ENCODE data around the gene ZNF536. TPM values are rescaled to one million over a fixed set of nuclear protein-coding genes. Genes with fewer than 3 reads are reported as not detected.

The ZNF536 gene
- total RNA-seq, 1 donor from 2014 or later: 0.43 TPM

DNA sequence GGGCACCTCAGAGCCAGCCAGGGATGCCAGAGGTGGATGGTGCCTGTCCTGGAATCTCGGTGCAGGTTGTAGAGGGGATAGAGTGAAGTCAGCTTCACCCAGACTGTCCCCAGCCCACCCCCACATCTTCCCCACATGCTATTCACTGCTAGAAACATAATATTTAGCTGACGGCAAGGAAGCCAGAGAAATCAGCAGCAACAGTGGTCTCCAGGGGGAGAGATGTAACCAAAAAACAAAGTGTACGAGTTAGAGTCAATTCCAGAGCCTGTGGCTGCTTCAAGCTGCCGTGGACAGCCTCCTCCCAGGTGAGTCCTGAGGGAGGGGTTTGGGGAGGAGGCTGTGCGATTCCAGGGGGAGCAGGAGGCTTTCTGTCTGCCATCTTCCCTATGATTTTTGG lies 97.6 kb downstream of the ZNF536 start:
- Histone ChIP-seq H3K79me2 (ENCODE audit: insufficient read depth, low read length) (no peaks in the 10 kb centered on the region), H3K4me1 (ENCODE audit: insufficient read depth, low read length) (no peaks in the 10 kb centered on the region), H3K4me2 (ENCODE audit: low read length) (no peak overlapping the region), H3K27ac (ENCODE audit: low read depth, low read length) (no peak overlapping the region), H3K4me3 (ENCODE audit: insufficient read depth, low read depth, low read length) (no peak overlapping the region), H3K27me3 (ENCODE audit: insufficient read depth, low read length) (no peaks in the 10 kb centered on the region), H2AFZ (ENCODE audit: low read depth, low read length) (no peak overlapping the region), H4K20me1 (ENCODE audit: insufficient read depth, low read length) (no peaks in the 10 kb centered on the region), H3K9ac (ENCODE audit: low read length) (no peak overlapping the region), H3K9me3 (ENCODE audit: insufficient read depth, low read depth, low read length) (no peaks in the 10 kb centered on the region), H3K36me3 (ENCODE audit: insufficient read depth, low read length) (no peaks in the 10 kb centered on the region)
- Mint-ChIP-seq H3K27me3 (ENCODE audit: low read depth, unreplicated experiment) (peaks cover 25% of the 10 kb centered on the region), H3K4me1 (ENCODE audit: low read depth, unreplicated experiment) (no peaks in the 10 kb centered on the region), H3K36me3 (ENCODE audit: low read depth, unreplicated experiment) (no peaks in the 10 kb centered on the region), H3K4me3 (ENCODE audit: unreplicated experiment) (no peak overlapping the region), H3K27ac (ENCODE audit: unreplicated experiment) (no peak overlapping the region), H3K9me3 (ENCODE audit: unreplicated experiment) (peaks cover 11% of the 10 kb centered on the region)
- no peak for TF ChIP-seq EZH2 (IDR thresholded peaks at IDR 0.05; ENCODE audit: insufficient read depth, low read length)
- TF ChIP-seq, protein P1, sequence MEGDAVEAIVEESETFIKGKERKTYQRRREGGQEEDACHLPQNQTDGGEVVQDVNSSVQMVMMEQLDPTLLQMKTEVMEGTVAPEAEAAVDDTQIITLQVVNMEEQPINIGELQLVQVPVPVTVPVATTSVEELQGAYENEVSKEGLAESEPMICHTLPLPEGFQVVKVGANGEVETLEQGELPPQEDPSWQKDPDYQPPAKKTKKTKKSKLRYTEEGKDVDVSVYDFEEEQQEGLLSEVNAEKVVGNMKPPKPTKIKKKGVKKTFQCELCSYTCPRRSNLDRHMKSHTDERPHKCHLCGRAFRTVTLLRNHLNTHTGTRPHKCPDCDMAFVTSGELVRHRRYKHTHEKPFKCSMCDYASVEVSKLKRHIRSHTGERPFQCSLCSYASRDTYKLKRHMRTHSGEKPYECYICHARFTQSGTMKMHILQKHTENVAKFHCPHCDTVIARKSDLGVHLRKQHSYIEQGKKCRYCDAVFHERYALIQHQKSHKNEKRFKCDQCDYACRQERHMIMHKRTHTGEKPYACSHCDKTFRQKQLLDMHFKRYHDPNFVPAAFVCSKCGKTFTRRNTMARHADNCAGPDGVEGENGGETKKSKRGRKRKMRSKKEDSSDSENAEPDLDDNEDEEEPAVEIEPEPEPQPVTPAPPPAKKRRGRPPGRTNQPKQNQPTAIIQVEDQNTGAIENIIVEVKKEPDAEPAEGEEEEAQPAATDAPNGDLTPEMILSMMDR (IDR thresholded peaks at IDR 0.05; ENCODE audit: insufficient read depth, low read depth, low read length): no peak
- FAIRE-seq: no peak
- DNase-seq (ENCODE audit: low read depth): no peak

DNA sequence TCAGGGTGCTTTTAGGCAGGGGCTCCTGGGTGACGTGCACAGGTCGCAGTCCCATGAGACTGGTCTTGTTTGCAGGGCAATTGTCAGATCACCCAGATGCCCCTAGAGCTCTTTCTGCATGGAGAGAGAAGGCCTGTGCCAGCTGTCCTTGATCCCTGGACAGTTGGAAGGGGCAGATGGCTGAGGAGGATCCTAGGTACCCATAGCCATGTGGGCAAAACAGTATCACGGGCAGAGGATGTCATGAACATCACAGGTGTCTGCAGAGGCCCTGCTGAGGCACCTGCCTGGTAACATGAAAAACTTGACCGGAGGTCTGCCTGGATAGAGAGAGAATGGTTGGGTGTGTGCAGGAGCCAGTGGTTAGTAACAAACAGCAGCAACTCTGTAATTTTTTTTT lies 99.3 kb downstream of the ZNF536 start:
- Histone ChIP-seq H3K9ac (ENCODE audit: low read length) (no peak overlapping the region), H3K4me1 (ENCODE audit: insufficient read depth, low read length) (no peaks in the 10 kb centered on the region), H3K4me3 (ENCODE audit: insufficient read depth, low read depth, low read length) (no peak overlapping the region), H4K20me1 (ENCODE audit: insufficient read depth, low read length) (no peaks in the 10 kb centered on the region), H3K36me3 (ENCODE audit: insufficient read depth, low read length) (no peaks in the 10 kb centered on the region), H3K9me3 (ENCODE audit: insufficient read depth, low read depth, low read length) (no peaks in the 10 kb centered on the region), H3K4me2 (ENCODE audit: low read length) (no peak overlapping the region), H3K27ac (ENCODE audit: low read depth, low read length) (no peak overlapping the region), H3K27me3 (ENCODE audit: insufficient read depth, low read length) (no peaks in the 10 kb centered on the region), H2AFZ (ENCODE audit: low read depth, low read length) (no peak overlapping the region), H3K79me2 (ENCODE audit: insufficient read depth, low read length) (no peaks in the 10 kb centered on the region)
- no peak for DNase-seq (ENCODE audit: low read depth)
- no peaks in the 10 kb centered on the region for H3K36me3 Mint-ChIP-seq (ENCODE audit: low read depth, unreplicated experiment)
- no peak overlapping the region for H3K4me3 Mint-ChIP-seq (ENCODE audit: unreplicated experiment)
- H3K4me1 Mint-ChIP-seq (ENCODE audit: low read depth, unreplicated experiment): no peaks in the 10 kb centered on the region
- FAIRE-seq: no peak
- peaks cover 8% of the 10 kb centered on the region for H3K9me3 Mint-ChIP-seq (ENCODE audit: unreplicated experiment)
- peaks cover 32% of the 10 kb centered on the region for H3K27me3 Mint-ChIP-seq (ENCODE audit: low read depth, unreplicated experiment)
- no peak overlapping the region for H3K27ac Mint-ChIP-seq (ENCODE audit: unreplicated experiment)
- TF ChIP-seq, protein P1 (IDR thresholded peaks at IDR 0.05; ENCODE audit: insufficient read depth, low read depth, low read length): no peak
- no peak for TF ChIP-seq EZH2 (IDR thresholded peaks at IDR 0.05; ENCODE audit: insufficient read depth, low read length)

DNA sequence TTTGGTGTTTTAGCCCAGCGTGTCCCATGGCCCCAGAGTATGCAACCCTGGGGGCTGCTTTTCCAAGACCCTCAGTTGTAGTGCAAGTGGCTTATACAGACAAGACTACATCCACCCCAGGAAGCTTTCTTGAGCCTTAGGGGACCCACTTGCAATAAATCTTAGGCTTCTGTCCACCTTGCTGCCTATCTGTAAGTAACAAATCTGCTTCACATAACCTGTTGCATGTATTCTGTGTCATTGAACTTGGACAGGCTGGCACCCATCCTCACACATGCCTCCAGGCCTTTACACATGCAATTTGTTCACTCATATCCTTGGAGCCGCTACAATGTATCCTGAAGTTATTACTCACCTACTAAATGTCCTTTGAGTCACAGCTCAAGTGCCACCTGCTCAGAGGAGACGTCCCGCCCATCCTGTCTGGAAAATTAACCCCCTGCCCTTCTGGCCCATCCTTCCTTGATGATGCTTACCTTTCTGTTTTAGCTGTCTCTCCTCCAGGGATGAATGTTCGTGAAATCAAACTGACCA lies 101.2 kb downstream of the ZNF536 start:
- FAIRE-seq (no peak), DNase-seq (ENCODE audit: low read depth) (no peak)
- H4K20me1 ChIP-seq (ENCODE audit: insufficient read depth, low read length): no peaks in the 10 kb centered on the region
- H3K27ac ChIP-seq (ENCODE audit: low read depth, low read length): no peak overlapping the region
- H3K9ac ChIP-seq (ENCODE audit: low read length): no peak overlapping the region
- Mint-ChIP-seq H3K4me3 (ENCODE audit: unreplicated experiment) (no peak overlapping the region), H3K27ac (ENCODE audit: unreplicated experiment) (no peak overlapping the region), H3K27me3 (ENCODE audit: low read depth, unreplicated experiment) (peaks cover 27% of the 10 kb centered on the region), H3K4me1 (ENCODE audit: low read depth, unreplicated experiment) (no peaks in the 10 kb centered on the region), H3K9me3 (ENCODE audit: unreplicated experiment) (peaks cover 6% of the 10 kb centered on the region), H3K36me3 (ENCODE audit: low read depth, unreplicated experiment) (no peaks in the 10 kb centered on the region)
- no peak overlapping the region for H2AFZ ChIP-seq (ENCODE audit: low read depth, low read length)
- H3K4me2 ChIP-seq (ENCODE audit: low read length): no peak overlapping the region
- no peaks in the 10 kb centered on the region for H3K4me1 ChIP-seq (ENCODE audit: insufficient read depth, low read length)
- no peaks in the 10 kb centered on the region for H3K79me2 ChIP-seq (ENCODE audit: insufficient read depth, low read length)
- no peaks in the 10 kb centered on the region for H3K27me3 ChIP-seq (ENCODE audit: insufficient read depth, low read length)
- H3K4me3 ChIP-seq (ENCODE audit: insufficient read depth, low read depth, low read length): no peak overlapping the region
- TF ChIP-seq, protein P1 (IDR thresholded peaks at IDR 0.05; ENCODE audit: insufficient read depth, low read depth, low read length): no peak
- no peak for TF ChIP-seq EZH2 (IDR thresholded peaks at IDR 0.05; ENCODE audit: insufficient read depth, low read length)
- no peaks in the 10 kb centered on the region for H3K9me3 ChIP-seq (ENCODE audit: insufficient read depth, low read depth, low read length)
- H3K36me3 ChIP-seq (ENCODE audit: insufficient read depth, low read length): no peaks in the 10 kb centered on the region

Measured in astrocyte (in vitro differentiated cells and primary cell).